Putamen (tissue), 1 donor: Measurements from ENCODE around the gene IP6K1.
A peak's percentile ranks its signal among the peaks of the same experiment; 100 is the strongest.

Experiments
- DNase-seq: peaks from one replicate; pipeline ENCODE4 v3.0.0-alpha.2; 2016; ENCODE audit warnings: low spot score

The IP6K1 gene

DNA sequence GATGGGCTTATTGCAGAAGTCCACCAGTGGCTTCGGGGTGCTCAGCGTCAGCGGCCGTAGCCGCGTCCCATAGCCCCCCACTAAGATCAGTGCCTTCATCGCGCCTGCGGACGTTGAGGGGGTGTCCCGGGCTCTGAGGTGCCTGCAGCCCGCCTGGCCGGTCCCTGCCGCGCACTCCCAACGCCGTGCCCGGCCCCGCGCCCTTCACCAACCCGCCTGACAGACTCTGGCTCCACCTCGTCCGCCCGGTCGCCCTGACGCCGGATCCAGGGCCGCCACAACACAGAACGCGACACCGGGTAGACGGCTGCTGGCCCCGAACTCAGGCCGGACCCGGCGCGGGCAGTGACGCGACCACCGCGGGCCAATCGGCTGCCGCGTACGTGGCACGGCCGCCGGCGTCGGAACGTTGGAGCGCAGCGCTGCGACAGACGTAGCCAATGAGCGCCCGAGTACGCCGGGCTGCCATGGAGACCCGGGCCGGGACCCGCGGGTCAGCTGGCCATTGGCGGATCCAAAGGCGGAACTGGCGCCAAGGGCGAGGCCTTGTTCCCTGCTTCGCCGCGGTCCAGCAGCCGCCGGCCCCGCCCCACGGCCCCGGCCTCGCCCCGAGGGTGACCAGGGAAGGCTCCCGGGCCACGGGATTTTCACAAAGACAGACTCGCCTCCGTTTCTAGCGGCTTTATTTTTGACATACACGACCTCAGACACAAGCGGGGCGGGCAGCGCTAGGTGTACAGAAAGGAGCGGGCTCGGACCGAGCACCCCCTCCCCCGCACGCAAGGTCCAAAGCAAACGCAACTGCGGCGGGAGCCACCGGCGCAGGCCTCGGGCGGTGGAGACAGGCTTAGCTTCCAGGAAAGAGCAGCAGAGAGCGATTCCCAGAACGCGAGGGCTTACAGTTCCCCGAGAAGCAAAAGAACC lies 62.5 kb downstream of the IP6K1 start, which contains the start of gene GMPPB:
Gene GMPPB (minus strand): TSS at position 324 of the 924 bp plus-strand sequence. CDS start 225 bp downstream, at position 99.
- DNase-seq = peak; percentile 95

DNA sequence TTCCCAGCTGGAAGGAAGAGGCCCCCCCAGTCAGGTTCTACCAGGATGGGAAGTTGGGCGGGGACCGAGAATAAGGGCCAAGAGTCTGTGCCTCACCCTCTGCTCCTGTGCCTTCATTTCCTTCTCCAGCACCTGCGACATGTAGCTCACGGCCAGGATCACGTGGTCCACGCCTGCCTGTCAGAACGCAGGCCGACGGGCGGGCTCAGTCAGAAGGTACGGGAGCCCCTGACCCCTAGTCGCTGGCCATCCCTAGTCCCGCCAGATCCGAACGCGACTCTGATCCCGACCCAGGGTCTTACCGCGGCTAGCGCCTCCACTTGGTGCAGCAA lies 63.1 kb downstream of the IP6K1 start:
- DNase-seq = peak; percentile 41

DNA sequence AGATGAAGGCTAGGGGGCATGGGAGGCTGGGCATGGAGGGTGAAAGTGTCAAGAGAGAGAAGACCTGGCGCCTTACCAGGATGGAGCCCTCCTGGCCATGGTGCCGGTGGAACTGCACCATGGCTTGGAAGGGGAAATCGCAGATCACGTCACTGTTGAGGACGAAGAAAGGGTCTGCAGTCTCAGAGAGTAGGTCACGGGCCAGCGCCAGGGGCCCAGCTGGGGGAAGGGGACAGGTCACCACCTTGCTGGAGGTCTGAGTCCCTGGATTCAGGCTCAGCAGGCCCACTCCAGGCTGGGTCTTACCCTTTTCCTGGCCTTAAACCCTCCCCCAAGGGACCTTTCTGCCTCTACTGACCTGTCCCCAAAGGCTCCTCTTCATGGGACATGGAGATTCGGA lies 63.4 kb downstream of the IP6K1 start:
- no peak for DNase-seq

DNA sequence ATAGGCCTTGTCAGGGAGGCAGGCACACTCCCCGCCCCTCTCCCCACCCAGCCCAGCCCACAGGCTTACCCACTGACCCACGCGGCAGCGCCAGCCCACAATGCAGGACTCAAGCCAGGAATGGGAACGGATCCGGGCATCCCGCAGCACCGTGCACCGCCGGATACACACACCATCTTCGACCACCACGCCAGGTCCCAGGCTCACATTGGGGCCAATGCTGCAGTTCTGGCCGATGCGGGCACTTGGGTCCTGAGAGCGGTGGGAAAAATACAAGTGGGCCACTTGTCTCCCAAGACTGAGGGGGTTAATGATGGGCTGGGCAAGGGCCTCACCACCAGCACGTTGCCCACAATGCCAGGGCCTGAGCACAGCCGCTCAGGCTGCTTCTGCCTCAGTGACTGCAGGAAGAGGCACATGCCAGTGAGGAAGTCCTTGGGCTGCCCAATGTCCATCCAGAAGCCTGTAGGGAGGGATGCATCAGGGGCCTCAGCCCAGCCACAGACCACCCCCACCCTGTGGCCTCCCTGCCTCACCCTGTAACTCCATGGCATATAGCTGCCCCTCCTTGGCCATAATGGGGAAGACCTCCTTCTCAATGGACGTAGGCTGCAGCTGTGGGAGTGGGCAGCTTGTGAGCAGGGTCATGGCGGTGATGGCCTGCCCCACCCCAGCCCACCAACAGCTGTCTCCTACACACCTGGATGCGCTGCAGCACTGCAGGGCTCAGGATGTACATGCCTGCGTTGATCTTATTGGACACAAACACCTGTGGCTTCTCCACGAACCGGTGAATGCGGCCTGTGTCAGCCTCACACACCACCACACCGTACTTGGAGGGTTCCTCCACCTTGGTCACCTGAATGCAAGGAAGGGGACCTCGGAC lies 64.2 kb downstream of the IP6K1 start:
- no peak for DNase-seq

DNA sequence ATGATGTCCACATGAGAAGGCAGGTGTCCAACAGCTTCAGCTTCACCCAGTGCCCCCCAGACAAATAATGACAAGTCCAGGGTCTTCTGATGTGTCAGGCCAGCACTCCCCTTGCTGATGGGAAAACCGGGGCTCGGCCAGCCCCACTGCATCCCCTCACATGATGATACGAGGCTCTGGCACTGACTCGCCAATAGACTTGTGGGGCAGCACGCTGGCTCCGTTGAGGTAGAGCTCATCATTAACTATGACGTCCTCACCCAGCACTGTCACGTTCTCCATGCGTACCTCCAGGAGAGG lies 64.8 kb downstream of the IP6K1 start:
- DNase-seq = no peak

DNA sequence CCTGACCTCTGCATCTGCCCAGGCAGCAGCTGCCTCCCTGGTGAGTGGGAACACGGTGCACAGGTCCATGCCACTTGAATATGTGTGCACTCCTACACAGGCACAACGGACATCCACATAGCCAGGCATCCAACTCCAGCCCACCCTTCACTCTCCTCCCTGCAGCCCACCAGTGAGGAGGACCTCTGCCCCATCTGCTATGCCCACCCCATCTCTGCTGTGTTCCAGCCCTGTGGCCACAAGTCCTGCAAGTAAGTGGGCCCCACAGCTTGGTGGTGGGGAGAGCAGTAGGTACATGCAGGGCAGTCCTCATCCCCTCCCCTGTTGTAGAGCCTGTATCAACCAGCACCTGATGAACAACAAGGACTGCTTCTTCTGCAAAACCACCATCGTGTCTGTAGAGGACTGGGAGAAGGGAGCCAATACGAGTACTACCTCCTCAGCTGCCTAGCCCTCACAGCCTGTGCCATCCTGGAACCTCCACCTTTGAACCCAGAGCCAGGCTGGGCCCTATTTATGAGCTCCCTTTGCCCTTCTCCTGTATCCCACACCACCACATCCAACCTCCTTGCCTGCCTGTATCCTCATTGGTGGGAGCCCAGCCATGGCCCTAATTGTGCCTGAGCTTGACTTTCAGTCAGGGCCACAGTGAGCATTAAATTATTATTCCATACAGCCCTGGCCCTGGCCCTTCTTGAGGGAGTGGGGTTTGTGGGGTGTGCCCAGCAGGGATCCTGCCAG lies 65.3 kb downstream of the IP6K1 start:
- no peak for DNase-seq

DNA sequence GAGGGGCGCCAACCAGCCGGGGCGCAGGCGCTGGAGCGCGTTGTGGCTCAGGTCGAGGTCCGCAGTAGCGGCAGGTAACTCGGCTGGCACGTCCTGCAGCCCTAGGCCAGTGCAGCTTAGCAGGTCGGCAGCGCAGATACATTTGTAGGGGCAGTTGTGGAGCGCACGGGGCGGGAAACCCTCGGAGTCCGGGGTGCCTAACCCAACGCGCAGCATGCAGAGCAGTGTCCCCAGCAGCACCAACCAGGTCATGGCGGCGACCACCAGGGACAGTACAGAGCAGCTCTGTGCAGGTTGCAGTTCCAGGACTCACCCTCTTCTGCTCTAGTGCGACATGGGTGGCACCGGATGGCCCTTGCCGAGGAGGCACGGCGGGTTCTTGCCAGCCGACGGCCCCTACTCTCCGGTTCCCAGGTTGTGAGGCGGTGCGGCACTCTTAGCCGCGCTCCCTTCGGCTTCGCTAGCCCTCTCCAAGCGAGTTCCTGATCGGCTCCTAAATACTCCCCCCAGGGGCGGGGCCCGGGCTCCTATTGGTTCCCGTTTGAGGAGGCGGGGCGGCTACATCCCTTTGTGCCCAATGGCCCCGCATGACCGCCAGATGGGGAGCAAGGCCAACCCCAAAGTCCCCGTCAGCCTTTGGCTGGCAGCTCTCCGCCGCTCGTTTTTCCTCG lies 67.0 kb downstream of the IP6K1 start, which contains the start of gene AMIGO3:
Gene AMIGO3 (minus strand): TSS at position 471 of the 671 bp plus-strand sequence. CDS start 219 bp downstream, at position 252.
- peak; percentile 92 for DNase-seq

DNA sequence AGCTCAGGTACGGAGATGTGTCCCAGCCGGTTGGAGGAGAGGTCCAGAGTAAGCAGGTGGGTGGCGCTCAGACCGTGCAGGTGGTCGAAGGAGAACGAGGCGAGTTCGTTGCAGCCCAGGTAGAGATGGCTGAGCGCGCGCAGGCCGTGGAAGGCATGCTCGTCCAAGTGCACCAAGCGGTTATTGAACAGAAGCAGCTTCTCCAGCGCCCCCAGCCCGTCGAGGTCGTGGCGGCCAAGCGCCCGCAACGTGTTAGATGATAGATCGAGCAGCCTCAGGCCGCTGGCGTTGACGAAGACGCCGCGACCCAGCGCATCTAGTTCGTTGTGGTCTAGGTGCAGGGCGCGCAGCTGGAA lies 67.5 kb downstream of the IP6K1 start:
- no peak for DNase-seq

DNA sequence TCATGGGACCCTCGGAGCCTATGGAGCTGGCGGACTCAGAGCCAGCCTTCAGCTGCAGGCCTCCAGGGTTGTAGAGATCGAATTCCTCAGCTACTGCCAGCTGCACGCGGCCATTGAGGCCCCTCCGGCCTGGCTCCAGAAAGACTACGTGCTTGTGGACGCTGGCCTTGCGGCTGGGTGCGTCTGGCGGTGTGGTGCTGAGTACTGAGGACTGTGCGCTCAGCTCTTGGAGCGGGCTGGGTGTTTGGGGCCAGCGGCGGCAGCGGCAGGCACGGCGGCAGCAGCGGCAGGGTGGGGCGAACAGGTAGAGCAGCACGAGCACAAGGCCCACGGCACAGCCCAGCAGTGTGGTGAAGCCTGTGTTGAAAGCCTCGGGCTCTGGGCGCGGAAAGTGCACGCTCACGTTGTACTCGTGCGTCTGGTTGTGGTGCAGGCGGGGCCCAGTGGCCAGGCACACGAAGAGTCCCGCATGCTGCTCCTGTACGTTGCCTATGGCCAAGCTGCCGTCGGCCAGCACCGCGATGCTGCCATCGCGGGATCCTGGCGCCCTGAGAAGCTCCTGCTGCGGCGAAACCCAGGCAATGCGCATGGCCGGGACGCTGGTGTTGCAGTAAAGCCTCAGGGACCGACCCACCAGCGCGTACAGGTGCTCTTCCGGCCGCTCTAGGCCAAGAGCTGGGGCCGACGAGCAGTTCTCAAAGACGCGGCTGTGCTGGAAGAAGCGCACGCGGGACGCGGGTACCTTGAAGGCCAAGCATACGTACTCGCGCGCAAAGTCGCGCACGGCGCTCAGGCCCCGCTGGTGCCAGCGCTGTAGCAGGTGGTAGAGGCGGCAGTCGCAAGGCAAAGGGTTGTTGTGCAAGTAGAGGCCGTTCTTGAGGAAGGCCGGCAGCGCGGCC lies 68.1 kb downstream of the IP6K1 start:
- no peak for DNase-seq

DNA sequence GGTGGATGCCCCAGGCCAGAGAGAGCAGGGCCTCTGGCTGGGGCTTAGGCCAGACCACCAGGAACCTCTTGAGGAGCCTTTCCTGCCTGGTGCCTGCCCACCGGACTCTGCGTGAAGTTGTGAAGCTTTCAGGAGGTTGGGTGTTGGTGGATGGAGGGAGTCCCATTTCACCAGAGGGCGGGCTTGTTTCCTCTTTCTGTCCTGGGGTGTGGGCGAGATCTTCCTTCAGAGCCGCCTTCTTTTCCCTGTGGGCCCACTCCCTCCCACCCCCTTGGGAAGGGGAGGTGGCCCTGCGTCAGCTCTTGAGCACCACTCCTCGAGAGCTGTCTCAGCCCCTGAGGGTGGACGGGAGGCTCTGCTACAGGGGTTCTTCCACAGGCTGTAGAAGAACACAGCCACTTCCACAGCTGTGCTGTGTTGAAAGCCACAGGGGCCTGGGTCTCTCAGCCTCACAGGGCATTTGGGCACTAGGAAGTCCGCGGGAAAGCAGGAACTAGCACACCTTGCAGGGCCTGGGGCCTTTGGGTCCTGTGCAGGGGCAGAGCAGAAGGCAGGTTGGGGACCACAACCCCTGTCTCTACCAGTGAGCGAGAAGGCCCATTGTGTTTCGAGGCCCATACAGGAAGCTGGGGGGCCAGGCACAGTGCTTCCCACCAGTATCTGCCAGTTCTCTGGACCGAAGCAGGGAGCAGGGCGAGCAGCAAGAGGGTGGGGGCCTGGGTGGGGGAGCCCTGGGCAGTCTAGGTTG lies 69.0 kb downstream of the IP6K1 start:
- DNase-seq = no peak

DNA sequence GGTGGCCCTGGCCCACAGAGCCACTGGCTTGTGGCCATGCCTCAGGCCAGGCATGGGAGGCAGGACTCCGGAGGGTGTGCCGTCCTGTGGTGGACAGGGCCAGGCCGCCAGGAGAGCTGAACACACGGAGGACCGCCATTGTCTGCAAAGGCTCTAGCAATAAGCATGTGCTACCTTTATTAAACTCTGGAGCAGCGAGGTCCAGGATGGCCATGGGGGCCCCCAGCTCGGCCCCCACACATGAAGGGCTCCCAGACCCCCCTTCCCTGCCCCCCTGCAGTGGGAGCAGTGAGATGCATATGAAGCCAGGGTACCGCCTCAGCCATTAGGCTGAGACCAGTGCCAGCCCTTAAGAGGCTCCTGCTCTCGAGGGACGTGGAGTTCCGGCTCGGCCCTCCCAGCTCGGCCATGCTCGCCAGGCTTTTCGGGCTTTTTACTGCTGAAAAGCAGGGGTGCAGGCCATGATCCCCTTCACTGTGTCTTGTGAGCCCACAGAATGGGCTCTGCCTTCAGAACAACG lies 69.6 kb downstream of the IP6K1 start:
- no peak for DNase-seq

DNA sequence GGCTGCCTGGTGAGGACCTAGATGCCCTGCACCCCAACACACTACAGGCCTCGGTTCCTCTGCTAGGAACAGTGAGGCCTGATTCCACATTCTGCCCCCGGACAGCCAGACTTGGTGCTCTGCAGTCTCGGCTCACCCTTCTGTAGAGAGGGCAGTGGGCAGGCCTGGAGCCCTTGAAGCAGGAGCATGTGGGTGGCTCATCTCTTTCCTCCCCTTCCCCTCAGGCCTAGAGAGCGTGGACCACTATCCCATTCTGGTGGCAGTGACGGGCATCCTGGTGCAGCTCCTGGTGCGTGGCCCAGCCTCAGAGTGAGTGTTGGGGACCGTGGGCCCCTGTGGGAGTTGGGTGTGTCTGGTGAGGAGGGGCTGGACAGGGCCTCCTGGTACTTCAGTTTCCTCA lies 70.2 kb downstream of the IP6K1 start:
- no peak for DNase-seq

DNA sequence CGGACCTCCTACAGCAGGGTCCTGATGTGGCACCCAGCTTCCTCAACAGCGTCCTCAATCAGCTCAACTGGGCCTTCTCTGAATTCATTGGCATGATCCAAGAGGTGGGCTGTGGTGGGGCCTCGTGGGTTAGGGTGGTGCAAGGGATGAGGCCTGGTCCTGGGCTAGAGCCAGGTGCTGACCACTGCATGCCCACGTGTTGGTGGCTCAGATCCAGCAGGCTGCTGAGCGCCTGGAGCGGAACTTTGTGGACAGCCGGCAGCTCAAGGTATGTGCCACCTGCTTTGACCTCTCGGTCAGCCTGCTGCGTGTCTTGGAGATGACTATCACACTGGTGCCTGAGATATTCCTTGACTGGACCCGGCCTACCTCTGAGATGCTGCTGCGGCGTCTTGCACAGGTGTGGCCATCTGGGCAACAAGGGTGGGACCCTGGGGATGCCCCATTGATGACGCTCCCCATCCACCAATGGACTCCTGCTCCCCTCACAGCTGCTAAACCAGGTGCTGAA lies 70.7 kb downstream of the IP6K1 start:
- no peak for DNase-seq

DNA sequence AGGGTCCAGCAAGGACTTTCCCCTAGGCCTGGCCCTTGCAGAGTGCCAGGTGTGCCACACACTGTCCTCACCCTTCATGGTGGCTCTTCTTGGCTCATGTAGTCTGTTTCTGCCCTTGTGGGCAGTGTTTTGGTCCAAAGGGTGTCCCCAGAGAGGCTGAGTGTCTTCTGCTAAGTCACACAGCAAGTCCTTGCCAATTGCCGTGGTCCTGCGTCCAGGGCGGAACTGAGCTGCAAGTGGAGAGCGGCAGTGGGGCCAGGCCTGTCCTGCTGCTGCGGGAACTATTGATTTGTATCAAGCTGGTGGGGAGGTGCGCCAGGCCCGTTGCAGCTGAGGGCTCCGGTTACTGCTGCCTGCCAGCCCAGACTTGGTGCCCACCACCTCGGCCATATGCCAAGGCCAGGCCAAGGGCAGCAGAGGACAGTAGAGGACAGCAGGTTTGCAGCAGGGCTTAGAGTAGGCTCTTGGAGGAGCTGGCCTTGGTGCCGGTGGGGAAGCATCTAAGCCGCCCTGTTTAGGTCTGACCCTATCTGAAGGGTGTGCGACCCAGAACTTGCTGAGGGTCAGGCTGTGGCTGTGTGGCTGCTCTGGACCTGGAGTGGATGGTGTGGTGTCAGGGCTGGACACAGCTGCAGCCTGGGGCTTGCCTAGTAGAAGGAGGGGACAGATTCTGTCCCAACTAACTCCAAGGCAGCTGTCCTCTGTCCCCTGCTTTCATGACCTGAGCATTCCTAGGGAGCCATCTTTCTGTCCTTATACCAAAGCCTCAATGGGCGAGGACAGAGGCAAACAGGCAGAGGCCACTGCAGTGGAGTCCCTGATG lies 71.4 kb downstream of the IP6K1 start:
- no peak for DNase-seq

DNA sequence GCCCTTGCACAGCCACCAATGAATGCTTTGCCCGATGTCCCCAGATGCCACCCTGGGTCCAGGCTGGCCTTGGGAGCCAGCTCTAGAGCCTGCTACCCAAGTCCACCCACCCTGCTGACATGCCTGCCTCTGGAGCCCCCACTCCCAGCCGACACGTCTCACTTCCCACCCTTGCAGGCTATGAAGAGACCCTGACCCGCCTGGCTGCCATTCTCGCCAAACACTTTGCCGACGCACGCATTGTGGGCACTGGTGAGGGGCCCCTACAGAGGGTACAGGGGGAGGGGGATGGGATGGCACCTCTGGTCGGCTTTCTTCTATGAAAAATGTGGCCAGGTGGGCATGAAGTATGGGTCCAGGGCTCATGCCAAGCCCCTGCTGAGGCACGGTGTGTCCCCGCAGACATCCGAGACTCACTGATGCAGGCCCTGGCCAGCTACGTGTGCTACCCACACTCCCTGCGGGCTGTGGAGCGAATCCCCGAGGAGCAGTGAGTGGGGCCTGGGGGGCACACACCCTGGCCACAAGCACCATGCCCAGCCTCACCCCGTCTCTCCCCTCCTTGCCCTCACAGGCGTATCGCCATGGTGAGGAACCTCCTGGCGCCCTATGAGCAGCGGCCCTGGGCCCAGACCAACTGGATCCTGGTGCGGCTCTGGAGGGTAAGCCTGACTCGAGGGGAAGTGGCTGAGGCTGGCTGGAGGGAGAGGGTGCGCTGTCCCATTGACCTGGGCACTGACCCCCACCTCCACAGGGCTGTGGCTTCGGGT lies 72.8 kb downstream of the IP6K1 start:
- no peak for DNase-seq

DNA sequence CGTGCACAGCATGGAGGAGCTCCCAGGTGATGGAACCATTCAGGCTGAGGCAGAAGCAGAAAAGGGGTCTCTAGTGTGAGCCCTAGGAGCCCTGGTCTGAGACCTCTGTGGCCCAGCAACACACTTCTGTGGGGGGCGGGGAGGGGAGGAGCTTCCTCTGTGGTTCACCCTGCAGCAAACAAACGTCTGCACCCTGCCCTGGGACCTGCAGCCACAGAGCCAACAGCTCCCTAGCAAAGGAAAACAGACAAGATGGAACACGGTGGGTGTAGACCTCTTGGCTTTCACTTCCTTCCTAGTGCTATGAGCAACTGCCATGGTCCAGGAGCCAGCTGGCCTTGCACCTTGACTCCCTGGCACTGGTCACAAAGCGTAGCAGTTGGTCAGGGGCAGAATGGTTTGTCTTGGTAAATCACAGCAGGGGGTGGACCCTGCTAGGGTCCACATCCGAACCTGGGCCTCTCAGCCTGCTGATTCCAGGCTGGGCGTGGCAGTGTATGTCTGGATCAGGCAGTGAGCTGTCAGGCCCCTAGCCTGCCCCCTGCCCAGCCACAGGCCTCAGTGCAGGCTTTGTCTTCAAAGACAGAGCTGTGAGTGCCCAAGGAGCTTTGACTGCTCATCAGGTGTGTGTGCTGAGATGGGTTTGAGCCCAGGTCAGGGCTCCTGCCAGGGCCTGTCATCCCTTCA lies 73.6 kb downstream of the IP6K1 start:
- no peak for DNase-seq

DNA sequence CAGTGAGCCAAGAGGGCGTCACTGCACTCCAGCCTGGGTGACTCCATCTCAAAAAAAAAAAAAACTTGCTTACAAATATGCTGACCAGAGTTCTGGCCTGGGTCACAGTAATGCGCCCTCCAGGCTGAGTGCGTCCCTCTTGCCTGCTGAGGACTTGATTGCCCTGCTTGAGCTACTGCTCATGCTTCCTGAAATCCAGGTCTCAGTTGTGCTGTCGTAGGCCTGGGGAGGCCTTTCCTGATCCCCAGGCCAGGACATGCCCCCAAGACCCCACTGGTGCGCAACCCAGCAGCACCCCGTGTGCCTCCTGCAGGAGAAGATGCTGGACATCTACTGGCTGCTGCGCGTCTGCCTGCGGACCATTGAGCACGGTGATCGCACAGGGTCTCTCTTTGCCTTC lies 74.2 kb downstream of the IP6K1 start:
- no peak for DNase-seq
